GM23338 (cell line): Measurements from ENCODE around the gene TRPM2. TPM values are rescaled to one million over a fixed set of nuclear protein-coding genes. Genes with fewer than 3 reads are reported as not detected.

Experiments used
- ATAC-seq: fragments of 200-7000 bp; cut with Tn5 transposase; 3 replicates; pipeline ENCODE4 v1.9.1; 2020
- DNase-seq: peaks from one replicate; pipeline ENCODE4 v3.0.0-alpha.2; 2015; ENCODE audit warnings: low spot score
- H2AFZ ChIP-seq: fragments of 200-600 bp; sonication (generic); 2 replicates; pipeline ENCODE4 v1.8.0; 2016; ENCODE audit warnings: antibody characterized with exemption, mild to moderate bottlenecking, moderate library complexity
- H3F3A ChIP-seq: fragments of 200-600 bp; sonication (generic); replicated peaks from 2 replicates; pipeline ENCODE4 v1.8.0; 2017; ENCODE audit warnings: antibody characterized with exemption, mixed run types, low read depth
- H3K27ac ChIP-seq: fragments of 200-600 bp; sonication (generic); 2 replicates; pipeline ENCODE4 v1.6.1; 2016; ENCODE audit warnings: low read depth
- H3K27me3 ChIP-seq: fragments of 200-600 bp; sonication (generic); 2 replicates; pipeline ENCODE4 v1.8.0; 2016; ENCODE audit warnings: mild to moderate bottlenecking, mixed run types, moderate library complexity; ENCODE audit not compliant: insufficient read depth
- H3K36me3 ChIP-seq: fragments of 200-600 bp; sonication (generic); 2 replicates; pipeline ENCODE4 v1.8.0; 2016; ENCODE audit warnings: mild to moderate bottlenecking; ENCODE audit not compliant: insufficient read depth
- H3K4me1 ChIP-seq: fragments of 200-600 bp; sonication (generic); 2 replicates; pipeline ENCODE4 v1.8.0; 2016; ENCODE audit warnings: mild to moderate bottlenecking, moderate library complexity; ENCODE audit not compliant: insufficient read depth
- H3K4me2 ChIP-seq: fragments of 200-600 bp; sonication (generic); 2 replicates; pipeline ENCODE4 v1.7.1; 2017; ENCODE audit warnings: mixed run types
- H3K4me3 ChIP-seq: fragments of 200-600 bp; sonication (generic); 2 replicates; pipeline ENCODE4 v1.6.1; 2016; ENCODE audit warnings: mixed run types
- H3K79me2 ChIP-seq: fragments of 200-600 bp; sonication (generic); replicated peaks from 2 replicates; pipeline ENCODE4 v1.8.0; 2017; ENCODE audit warnings: mild to moderate bottlenecking; ENCODE audit not compliant: insufficient read depth
- H3K9me2 ChIP-seq: fragments of 200-600 bp; sonication (generic); 2 replicates; pipeline ENCODE4 v1.8.0; 2017; ENCODE audit not compliant: insufficient read depth
- H4K20me1 ChIP-seq: fragments of 200-600 bp; sonication (generic); replicated peaks from 2 replicates; pipeline ENCODE4 v1.8.0; 2017; ENCODE audit warnings: mild to moderate bottlenecking; ENCODE audit not compliant: insufficient read depth
- H3K27ac Mint-ChIP-seq: 2 replicates; pipeline ENCODE4 v1.8.0; 2020; ENCODE audit warnings: inconsistent platforms, mild to moderate bottlenecking, moderate library complexity, mixed read lengths
- H3K27me3 Mint-ChIP-seq: 3 replicates; pipeline ENCODE4 v1.8.0; 2022; ENCODE audit warnings: low read depth, mild to moderate bottlenecking, moderate library complexity, mixed read lengths, inconsistent platforms; ENCODE audit not compliant: insufficient read depth, poor library complexity
- H3K36me3 Mint-ChIP-seq: 3 replicates; pipeline ENCODE4 v1.8.0; 2021; ENCODE audit warnings: low read depth, mild to moderate bottlenecking, inconsistent platforms, moderate library complexity, mixed read lengths
- H3K4me1 Mint-ChIP-seq: 3 replicates; pipeline ENCODE4 v1.8.0; 2020; ENCODE audit warnings: mild to moderate bottlenecking, inconsistent platforms, mixed read lengths
- H3K4me3 Mint-ChIP-seq: 3 replicates; pipeline ENCODE4 v1.8.0; 2021; ENCODE audit warnings: moderate library complexity, mild to moderate bottlenecking, inconsistent platforms, mixed read lengths
- H3K9me3 Mint-ChIP-seq: 3 replicates; pipeline ENCODE4 v1.8.0; 2020; ENCODE audit warnings: moderate library complexity, mild to moderate bottlenecking, inconsistent platforms, mixed read lengths
- CREB1 ChIP-seq: fragments of 250-450 bp; sonication (Bioruptor Pico); IDR thresholded peaks from 2 replicates; pipeline ENCODE4 v1.5.0; 2020; ENCODE audit warnings: low read depth, mild to moderate bottlenecking, moderate library complexity
- EZH2 ChIP-seq: fragments of 200-600 bp; sonication (generic); IDR thresholded peaks from one replicate; pipeline ENCODE4 v1.8.0; 2017; ENCODE audit warnings: antibody characterized with exemption, mild to moderate bottlenecking, low read depth; ENCODE audit not compliant: unreplicated experiment
- EZH2phosphoT487 ChIP-seq: fragments of 200-600 bp; sonication (generic); IDR thresholded peaks from one replicate; pipeline ENCODE4 v1.8.1; 2018; ENCODE audit warnings: antibody characterized with exemption; ENCODE audit not compliant: unreplicated experiment
- JUNB ChIP-seq: IDR thresholded peaks from one replicate; pipeline ENCODE4 v1.6.1; 2016; ENCODE audit warnings: antibody characterized with exemption; ENCODE audit not compliant: unreplicated experiment
- STAT1 ChIP-seq: IDR thresholded peaks from one replicate; pipeline ENCODE4 v1.6.1; 2016; ENCODE audit warnings: antibody characterized with exemption; ENCODE audit not compliant: unreplicated experiment
- ZNF114 ChIP-seq: fragments of 250-450 bp; sonication (Bioruptor Pico); IDR thresholded peaks from 2 replicates; pipeline ENCODE4 v1.5.0; 2020; ENCODE audit warnings: mild to moderate bottlenecking, moderate library complexity
- ZNF331 ChIP-seq: fragments of 250-450 bp; sonication (Bioruptor Pico); IDR thresholded peaks from 2 replicates; pipeline ENCODE4 v1.5.0; 2020; ENCODE audit warnings: low read depth, mild to moderate bottlenecking, moderate library complexity
- polyA plus RNA-seq: library from polyadenylated mRNA; unstranded; fragments of >200 nt; fragmentation: Nextera tagmentation; extraction: Ambion mirVana; gene quantifications from 2 replicates; pipeline ENCODE4 v1.2.1, GENCODE V29; 2016
- total RNA-seq: library from RNA; depleted of rRNA; stranded (reverse); fragments of >200 nt; shearing (Covaris generic); gene quantifications from 2 replicates; pipeline ENCODE4 v1.2.3, GENCODE V29; 2014
- TF ChIP-seq, protein P1 (sequence below), 2 experiments: fragments of 200-600 bp in 1 of 2; sonication (generic) in 1 of 2; conservative IDR thresholded peaks; 2 replicates each; pipeline versions ENCODE4 v1.5.1 to v1.6.1; 2016 to 2017; ENCODE audit warnings: antibody characterized with exemption in 2 of 2, low read depth in 2 of 2, mild to moderate bottlenecking in 2 of 2, moderate library complexity in 1 of 2
- TF ChIP-seq, protein P2 (sequence below): IDR thresholded peaks from 2 replicates; pipeline ENCODE4 v1.6.1; 2016; ENCODE audit warnings: antibody characterized with exemption
- TF ChIP-seq, protein P3 (sequence below): IDR thresholded peaks from one replicate; pipeline ENCODE4 v1.6.1; 2018; ENCODE audit warnings: antibody characterized with exemption; ENCODE audit not compliant: unreplicated experiment

The TRPM2 gene
- total and polyA plus RNA-seq, 2 experiments from 2014 or later: 0.53 to 0.83 TPM

DNA sequence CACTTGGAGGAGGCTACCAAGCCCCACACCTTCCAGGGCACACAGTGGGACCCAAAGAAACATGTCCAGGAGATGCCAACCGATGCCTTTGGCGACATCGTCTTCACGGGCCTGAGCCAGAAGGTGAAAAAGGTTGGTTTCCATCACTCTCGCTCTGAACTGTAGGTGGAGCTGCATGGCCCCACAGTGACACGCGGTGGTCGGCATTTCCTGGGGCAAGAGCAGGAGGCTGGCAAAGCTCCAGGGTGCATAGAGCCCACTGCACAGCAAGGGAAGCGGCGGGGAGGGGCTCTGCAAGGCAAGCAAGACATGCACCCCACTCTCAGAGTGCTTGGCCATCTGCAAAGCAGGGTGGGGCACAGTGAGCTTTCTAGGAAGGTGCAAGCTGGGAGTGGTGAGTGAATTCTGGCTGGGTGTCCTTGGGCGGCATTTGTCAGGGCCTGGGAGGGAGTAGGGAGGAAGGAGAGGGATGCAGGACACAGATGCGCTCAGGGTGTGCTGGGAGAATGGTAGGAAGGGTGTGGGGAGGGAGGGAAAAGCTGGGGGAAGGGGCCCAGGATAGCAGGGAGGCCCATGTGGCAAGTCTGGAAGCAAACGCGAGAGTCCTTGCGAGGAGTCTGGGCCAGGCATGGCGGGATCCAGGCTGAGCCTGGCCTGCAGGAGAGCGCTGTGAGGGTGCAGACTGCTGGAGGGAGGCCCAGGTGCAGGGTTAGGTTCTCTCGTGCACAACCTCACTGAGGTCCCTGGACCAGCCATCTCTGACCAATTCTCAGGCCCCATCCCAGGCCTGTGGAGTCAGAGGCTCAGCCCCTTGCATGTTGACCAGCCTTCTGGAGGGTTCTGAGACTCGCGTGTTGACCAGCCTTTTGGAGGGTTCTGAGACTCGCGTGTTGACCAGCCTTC is 11.0 kb downstream of the TRPM2 start (continued):
- TF ChIP-seq, protein P1, sequence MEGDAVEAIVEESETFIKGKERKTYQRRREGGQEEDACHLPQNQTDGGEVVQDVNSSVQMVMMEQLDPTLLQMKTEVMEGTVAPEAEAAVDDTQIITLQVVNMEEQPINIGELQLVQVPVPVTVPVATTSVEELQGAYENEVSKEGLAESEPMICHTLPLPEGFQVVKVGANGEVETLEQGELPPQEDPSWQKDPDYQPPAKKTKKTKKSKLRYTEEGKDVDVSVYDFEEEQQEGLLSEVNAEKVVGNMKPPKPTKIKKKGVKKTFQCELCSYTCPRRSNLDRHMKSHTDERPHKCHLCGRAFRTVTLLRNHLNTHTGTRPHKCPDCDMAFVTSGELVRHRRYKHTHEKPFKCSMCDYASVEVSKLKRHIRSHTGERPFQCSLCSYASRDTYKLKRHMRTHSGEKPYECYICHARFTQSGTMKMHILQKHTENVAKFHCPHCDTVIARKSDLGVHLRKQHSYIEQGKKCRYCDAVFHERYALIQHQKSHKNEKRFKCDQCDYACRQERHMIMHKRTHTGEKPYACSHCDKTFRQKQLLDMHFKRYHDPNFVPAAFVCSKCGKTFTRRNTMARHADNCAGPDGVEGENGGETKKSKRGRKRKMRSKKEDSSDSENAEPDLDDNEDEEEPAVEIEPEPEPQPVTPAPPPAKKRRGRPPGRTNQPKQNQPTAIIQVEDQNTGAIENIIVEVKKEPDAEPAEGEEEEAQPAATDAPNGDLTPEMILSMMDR (conservative IDR thresholded peaks at IDR 0.05; ENCODE audit: low read depth in 2 of 2): peak; percentile 36 to 68
- TF ChIP-seq, protein P2, sequence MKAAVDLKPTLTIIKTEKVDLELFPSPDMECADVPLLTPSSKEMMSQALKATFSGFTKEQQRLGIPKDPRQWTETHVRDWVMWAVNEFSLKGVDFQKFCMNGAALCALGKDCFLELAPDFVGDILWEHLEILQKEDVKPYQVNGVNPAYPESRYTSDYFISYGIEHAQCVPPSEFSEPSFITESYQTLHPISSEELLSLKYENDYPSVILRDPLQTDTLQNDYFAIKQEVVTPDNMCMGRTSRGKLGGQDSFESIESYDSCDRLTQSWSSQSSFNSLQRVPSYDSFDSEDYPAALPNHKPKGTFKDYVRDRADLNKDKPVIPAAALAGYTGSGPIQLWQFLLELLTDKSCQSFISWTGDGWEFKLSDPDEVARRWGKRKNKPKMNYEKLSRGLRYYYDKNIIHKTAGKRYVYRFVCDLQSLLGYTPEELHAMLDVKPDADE: no peak
- no peak for TF ChIP-seq STAT1

DNA sequence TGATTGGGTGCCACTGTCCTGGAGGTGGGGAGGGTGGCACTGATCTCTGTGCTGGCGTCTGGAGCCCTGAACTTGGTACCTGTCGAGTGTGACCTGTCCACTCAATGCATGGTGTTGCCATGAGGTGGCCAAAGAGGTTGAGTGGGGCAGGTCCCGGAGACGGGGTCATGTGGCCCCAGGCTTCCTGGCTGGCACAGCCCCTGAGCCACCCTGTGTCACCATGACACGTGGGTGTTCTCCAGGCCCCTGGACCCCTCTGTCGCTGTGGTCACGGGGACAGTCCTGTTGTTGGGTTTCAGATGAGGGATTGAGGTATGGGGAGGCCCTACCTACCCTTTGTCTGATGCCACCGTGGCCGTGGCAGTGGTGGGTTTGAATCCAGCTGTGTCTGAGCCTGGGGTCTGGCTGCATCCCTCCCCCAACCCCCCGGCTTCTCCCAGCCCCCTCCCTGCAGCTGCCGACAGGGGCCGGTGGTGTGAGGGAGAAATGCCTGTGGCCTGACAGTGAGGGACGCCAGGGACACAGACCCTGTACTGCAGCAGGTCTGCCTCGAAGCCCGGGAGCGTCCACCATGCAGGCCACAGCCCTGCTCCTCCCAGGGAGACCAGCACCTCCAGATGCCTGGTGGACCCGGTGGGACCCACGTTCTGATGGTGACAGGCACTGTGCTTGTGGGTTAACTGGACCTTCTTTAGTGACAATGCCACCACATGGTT is 12.0 kb downstream of the TRPM2 start:
- Mint-ChIP-seq H3K27me3 (peaks cover 14% of the 10 kb centered on the region), H3K36me3 (no peaks in the 10 kb centered on the region), H3K4me3 (no peak overlapping the region), H3K9me3 (no peaks in the 10 kb centered on the region), H3K27ac (no peak overlapping the region), H3K4me1 (no peaks in the 10 kb centered on the region; the same call in 2 of the 3 replicates)
- no peaks in the 10 kb centered on the region for H3K4me1 ChIP-seq
- DNase-seq (no peak), ATAC-seq (no peak)
- H3K9me2 ChIP-seq: no peaks in the 10 kb centered on the region
- H3K36me3 ChIP-seq: no peaks in the 10 kb centered on the region
- peaks cover 3% of the 10 kb centered on the region; the same call in 1 of the 2 replicates for H3K27me3 ChIP-seq
- H3K4me2 ChIP-seq: no peak overlapping the region
- H3K4me3 ChIP-seq: no peak overlapping the region
- H3K79me2 ChIP-seq: no peaks in the 10 kb centered on the region
- no peak overlapping the region for H3K27ac ChIP-seq
- H2AFZ ChIP-seq: no peak overlapping the region
- no peaks in the 10 kb centered on the region for H4K20me1 ChIP-seq
- no peaks in the 10 kb centered on the region for H3F3A ChIP-seq
- no peak for TF ChIP-seq ZNF114 (CRISPR knock-in tag)
- TF ChIP-seq, protein P3, sequence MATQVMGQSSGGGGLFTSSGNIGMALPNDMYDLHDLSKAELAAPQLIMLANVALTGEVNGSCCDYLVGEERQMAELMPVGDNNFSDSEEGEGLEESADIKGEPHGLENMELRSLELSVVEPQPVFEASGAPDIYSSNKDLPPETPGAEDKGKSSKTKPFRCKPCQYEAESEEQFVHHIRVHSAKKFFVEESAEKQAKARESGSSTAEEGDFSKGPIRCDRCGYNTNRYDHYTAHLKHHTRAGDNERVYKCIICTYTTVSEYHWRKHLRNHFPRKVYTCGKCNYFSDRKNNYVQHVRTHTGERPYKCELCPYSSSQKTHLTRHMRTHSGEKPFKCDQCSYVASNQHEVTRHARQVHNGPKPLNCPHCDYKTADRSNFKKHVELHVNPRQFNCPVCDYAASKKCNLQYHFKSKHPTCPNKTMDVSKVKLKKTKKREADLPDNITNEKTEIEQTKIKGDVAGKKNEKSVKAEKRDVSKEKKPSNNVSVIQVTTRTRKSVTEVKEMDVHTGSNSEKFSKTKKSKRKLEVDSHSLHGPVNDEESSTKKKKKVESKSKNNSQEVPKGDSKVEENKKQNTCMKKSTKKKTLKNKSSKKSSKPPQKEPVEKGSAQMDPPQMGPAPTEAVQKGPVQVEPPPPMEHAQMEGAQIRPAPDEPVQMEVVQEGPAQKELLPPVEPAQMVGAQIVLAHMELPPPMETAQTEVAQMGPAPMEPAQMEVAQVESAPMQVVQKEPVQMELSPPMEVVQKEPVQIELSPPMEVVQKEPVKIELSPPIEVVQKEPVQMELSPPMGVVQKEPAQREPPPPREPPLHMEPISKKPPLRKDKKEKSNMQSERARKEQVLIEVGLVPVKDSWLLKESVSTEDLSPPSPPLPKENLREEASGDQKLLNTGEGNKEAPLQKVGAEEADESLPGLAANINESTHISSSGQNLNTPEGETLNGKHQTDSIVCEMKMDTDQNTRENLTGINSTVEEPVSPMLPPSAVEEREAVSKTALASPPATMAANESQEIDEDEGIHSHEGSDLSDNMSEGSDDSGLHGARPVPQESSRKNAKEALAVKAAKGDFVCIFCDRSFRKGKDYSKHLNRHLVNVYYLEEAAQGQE: no peak
- no peak for TF ChIP-seq JUNB
- TF ChIP-seq EZH2phosphoT487: no peak
- TF ChIP-seq, protein P2: no peak
- TF ChIP-seq CREB1 (CRISPR knock-in tag): no peak
- no peak for TF ChIP-seq EZH2
- no peak for TF ChIP-seq ZNF331 (CRISPR knock-in tag)
